GM19438 (cell line): ENCODE results near the gene IL36A.

Experiments used
- ATAC-seq: cut with Tn5 transposase; IDR thresholded peaks from one replicate; pipeline ENCODE4 v1.9.1; 2021; ENCODE audit warnings: low read depth; ENCODE audit not compliant: unreplicated experiment

IL36A gene

GRCh38 chr2:113041871-113042270, 36.6 kb downstream of the IL36A start:
- no peak for ATAC-seq

- no peak for ATAC-seq
Measured at GRCh38 chr2:113046465-113046864, 41.2 kb downstream of the IL36A start.

GRCh38 chr2:113050921-113051895, 45.9 kb downstream of the IL36A start:
- no peak for ATAC-seq

- no peak for ATAC-seq
Measured at GRCh38 chr2:113052396-113052917, 47.2 kb downstream of the IL36A start, which contains the start of gene IL36B. IL36B (minus strand) TSS chr2:113052867.

- no peak for ATAC-seq
Measured at GRCh38 chr2:113053666-113054065, 48.4 kb downstream of the IL36A start.

GRCh38 chr2:113054066-113054465, 48.8 kb downstream of the IL36A start:
- ATAC-seq = no peak

- no peak for ATAC-seq
Measured at GRCh38 chr2:113056521-113056920, 51.3 kb downstream of the IL36A start.

- no peak for ATAC-seq
Measured at GRCh38 chr2:113057117-113057516, 51.9 kb downstream of the IL36A start.
